ENCODE data around the gene KRTAP12-3. TPM values are rescaled to one million over a fixed set of nuclear protein-coding genes. Genes with fewer than 3 reads are reported as not detected.
"Not testable (repeated sequence)": the region's sequence is repeated elsewhere in the genome, so short reads cannot be mapped to it uniquely, and the experiment has no call there.

Gene KRTAP12-3, protein sequence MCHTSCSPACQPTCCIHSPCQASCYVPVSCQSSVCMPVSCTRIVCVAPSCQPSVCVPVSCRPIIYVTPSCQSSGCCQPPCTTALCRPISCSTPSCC
- total RNA-seq (2014; rRNA removed; shearing (Covaris generic)) (not detected in 2 replicates), polyA plus RNA-seq (2016; fragmentation: Nextera tagmentation; extraction: Ambion mirVana) (not detected in 2 replicates)

DNA sequence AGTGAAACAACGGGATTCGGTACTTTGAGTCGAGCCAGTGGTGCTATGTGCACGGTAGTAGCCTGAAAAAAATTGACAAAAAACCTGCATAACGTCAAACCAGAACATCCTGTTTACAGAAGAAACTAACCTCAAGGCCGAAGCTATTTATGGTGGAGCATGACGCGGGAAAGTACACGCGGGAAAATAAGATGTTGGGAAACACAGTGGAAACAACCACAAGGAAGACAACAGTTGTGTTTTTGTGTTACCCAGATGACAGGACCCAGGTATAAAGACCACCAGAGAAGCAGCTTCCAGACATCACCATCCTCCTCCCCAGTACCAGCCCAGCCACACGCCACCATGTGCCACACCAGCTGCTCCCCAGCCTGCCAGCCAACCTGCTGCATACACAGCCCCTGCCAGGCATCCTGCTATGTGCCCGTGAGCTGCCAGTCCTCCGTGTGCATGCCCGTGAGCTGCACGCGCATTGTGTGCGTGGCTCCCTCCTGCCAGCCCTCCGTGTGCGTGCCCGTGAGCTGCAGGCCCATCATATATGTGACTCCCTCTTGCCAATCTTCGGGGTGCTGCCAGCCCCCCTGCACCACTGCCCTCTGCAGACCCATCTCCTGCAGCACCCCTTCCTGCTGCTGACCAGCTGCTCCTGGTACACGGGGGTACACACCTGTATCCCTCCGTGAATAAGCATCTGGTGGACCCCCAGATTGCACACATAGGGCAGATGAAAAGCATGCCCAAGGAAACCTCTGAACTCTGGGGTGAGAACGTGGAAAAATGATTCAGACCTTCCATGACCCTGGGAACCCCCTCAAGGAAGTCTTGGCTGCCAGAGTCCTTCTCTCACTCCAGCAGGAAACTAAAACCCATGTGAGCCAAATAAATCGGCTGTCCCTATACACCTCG lies at the start of gene KRTAP12-3:
KRTAP12-3 (plus strand) TSS at position 298 of the 906 bp plus-strand sequence; CDS start at position 346, 48 bp downstream.
- in situ Hi-C loops (cut with MboI), result no loop called here
- Histone ChIP-seq H3K4me2 (ENCODE audit: unreplicated experiment) (no peak within 1 kb of the TSS), H3K27ac (no peak within 1 kb of the TSS)

DNA sequence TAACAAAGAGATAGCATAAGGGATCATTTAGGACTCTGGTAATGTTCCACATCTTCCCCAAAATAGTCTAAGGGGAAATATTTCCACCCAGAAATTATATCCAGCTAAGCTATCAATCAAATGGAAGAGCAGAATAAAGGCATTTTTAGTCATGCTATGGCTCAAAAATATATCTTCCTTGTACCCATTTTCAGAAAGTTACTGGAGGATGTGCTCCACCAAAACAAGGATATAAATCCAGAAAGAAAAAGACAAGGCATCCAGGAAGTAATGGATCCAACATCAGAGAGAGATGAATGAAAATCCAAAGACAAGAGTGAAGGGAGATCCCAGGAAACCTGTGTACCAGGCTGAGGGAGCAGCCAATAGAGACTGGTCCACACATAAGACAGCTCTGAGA lies 48.5 kb upstream of the KRTAP12-3 start:
- H3K4me2 ChIP-seq (ENCODE audit: unreplicated experiment), result no peak overlapping the region
- no peaks in the 10 kb centered on the region for H4K20me1 ChIP-seq (ENCODE audit: insufficient read depth)
- no peaks in the 10 kb centered on the region for H3K36me3 ChIP-seq (ENCODE audit: low read depth)
- H3K4me3 ChIP-seq, result no peak overlapping the region
- no peaks in the 10 kb centered on the region for H3K9me2 ChIP-seq (ENCODE audit: insufficient read depth)
- DNase-seq, result no peak
- H3K9me3 ChIP-seq (ENCODE audit: low read depth), result no peaks in the 10 kb centered on the region
- H3F3A ChIP-seq (ENCODE audit: insufficient read depth), result no peaks in the 10 kb centered on the region
- no peaks in the 10 kb centered on the region for H3K79me2 ChIP-seq (ENCODE audit: insufficient read depth)
- no peak for TF ChIP-seq EZH2phosphoT487 (IDR thresholded peaks at IDR 0.05; ENCODE audit: insufficient read depth, low read depth)
- TF ChIP-seq EZH2 (IDR thresholded peaks at IDR 0.05; ENCODE audit: insufficient read depth, poor library complexity, severe bottlenecking), result no peak
- no peak overlapping the region for H3K27ac ChIP-seq
- 0 out of 2 replicates have a peak, but pooled peaks cover 4% of the 10 kb centered on the region for H3K27me3 ChIP-seq (replicated peaks; ENCODE audit: insufficient read depth)
- H3K9ac ChIP-seq, result no peak overlapping the region
- H3K4me1 ChIP-seq (ENCODE audit: insufficient read depth), result no peaks in the 10 kb centered on the region
- in situ Hi-C loops (cut with MboI), result no loop called here
- H2AFZ ChIP-seq, result no peak overlapping the region

More for the DNA sequence above, at the start of gene KRTAP12-3:
- Histone ChIP-seq H3K9me3 (ENCODE audit: low read depth) (no peaks in the 10 kb centered on the region), H3K9me2 (ENCODE audit: insufficient read depth) (no peaks in the 10 kb centered on the region), H3K4me1 (ENCODE audit: insufficient read depth) (no peaks in the 10 kb centered on the region), H3K36me3 (ENCODE audit: low read depth) (no peaks in the 10 kb centered on the region), H3K79me2 (ENCODE audit: insufficient read depth) (no peaks in the 10 kb centered on the region), H3K27me3 (replicated peaks; ENCODE audit: insufficient read depth) (peaks cover 11% of the 10 kb centered on the region), H4K20me1 (ENCODE audit: insufficient read depth) (no peaks in the 10 kb centered on the region), H3K9ac (no peak within 1 kb of the TSS), H3F3A (ENCODE audit: insufficient read depth) (no peaks in the 10 kb centered on the region), H3K4me3 (no peak within 1 kb of the TSS), H2AFZ (no peak within 1 kb of the TSS)
- DNase-seq, result no peak
- TF ChIP-seq EZH2 (IDR thresholded peaks at IDR 0.05; ENCODE audit: insufficient read depth, poor library complexity, severe bottlenecking) (no peak), EZH2phosphoT487 (IDR thresholded peaks at IDR 0.05; ENCODE audit: insufficient read depth, low read depth) (no peak)
- 46 to 47% methylated on average over 26 of the region's 26 CpGs for WGBS, 2 experiments (ENCODE audit: low coverage in 1 of 2, low lambda C conversion rate in 2 of 2, missing lambda C conversion rate in 2 of 2)

DNA sequence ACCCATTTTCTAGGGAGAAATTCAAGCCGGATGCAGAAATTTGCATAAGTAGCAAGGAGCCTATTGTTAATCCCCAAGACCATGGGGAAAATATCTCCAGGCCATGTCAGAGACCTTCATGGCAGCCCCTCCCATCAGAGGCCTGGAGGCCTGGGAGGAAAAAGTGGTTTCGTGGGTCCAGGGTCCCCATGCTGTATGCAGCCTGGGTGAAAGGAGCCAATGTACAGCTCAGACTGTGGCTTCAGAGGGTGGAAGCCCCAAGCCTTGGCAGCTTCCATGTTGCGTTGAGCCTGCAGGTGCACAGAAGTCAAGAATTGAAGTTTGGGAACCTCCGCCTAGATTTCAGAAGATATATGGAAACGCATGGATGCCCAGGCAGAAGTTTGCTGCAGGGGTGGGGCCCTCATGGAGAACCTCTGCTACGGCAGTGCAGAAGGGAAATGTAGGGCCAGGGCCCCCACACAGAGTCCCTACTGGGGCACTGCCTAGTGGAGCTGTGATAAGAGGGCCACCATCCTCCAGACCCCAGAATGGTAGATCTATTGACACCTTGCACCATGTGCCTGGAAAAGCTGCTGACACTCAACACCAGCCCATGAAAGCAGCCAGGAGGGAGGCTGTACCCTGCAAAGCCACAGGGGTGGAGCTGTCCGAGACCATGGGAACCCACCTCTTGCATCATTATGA lies 47.4 kb upstream of the KRTAP12-3 start:
- 26 to 43% methylated on average over 7 of the region's 7 CpGs for WGBS, 2 experiments (ENCODE audit: low coverage in 1 of 2, low lambda C conversion rate in 2 of 2, missing lambda C conversion rate in 2 of 2)
- DNase-seq; H3K27ac ChIP-seq; H3K4me2 ChIP-seq (ENCODE audit: unreplicated experiment); H3K9me2 ChIP-seq (ENCODE audit: insufficient read depth); H3K36me3 ChIP-seq (ENCODE audit: low read depth); H3F3A ChIP-seq (ENCODE audit: insufficient read depth); H4K20me1 ChIP-seq (ENCODE audit: insufficient read depth); H3K79me2 ChIP-seq (ENCODE audit: insufficient read depth); H3K9me3 ChIP-seq (ENCODE audit: low read depth); H2AFZ ChIP-seq; H3K4me3 ChIP-seq; H3K9ac ChIP-seq; H3K27me3 ChIP-seq (replicated peaks; ENCODE audit: insufficient read depth); in situ Hi-C loops (cut with MboI); H3K4me1 ChIP-seq (ENCODE audit: insufficient read depth): not testable (repeated sequence)

DNA sequence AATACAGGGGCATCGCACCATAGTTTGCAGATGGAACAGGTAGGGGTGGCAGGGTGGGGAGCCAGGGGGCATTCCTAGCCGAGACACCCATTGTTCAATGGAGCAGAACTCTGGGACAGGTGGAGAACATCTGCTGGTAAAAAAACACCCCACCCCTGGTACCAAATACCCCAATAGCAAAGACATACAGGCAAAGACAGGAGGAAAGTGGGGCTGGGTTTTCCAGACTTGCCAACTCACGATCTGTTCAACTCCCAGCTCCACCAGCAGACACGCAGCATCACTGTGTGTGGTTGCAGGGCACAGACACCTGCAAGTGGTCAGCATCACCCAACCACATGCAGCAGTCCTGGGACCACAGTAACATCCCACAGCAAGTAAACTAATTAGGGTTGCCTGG lies 46.2 kb upstream of the KRTAP12-3 start:
- 29 to 39% methylated on average over 4 of the region's 4 CpGs for WGBS, 2 experiments (ENCODE audit: low coverage in 1 of 2, low lambda C conversion rate in 2 of 2, missing lambda C conversion rate in 2 of 2)
- no peak for TF ChIP-seq EZH2 (IDR thresholded peaks at IDR 0.05; ENCODE audit: insufficient read depth, poor library complexity, severe bottlenecking)
- TF ChIP-seq EZH2phosphoT487 (IDR thresholded peaks at IDR 0.05; ENCODE audit: insufficient read depth, low read depth), result no peak
- no peak overlapping the region for H3K27ac ChIP-seq
- H3K4me2 ChIP-seq (ENCODE audit: unreplicated experiment), result no peak overlapping the region
- no peaks in the 10 kb centered on the region for H3K79me2 ChIP-seq (ENCODE audit: insufficient read depth)
- no peak for DNase-seq
- H3K4me3 ChIP-seq, result no peak overlapping the region
- no peak overlapping the region for H3K9ac ChIP-seq
- H4K20me1 ChIP-seq (ENCODE audit: insufficient read depth), result no peaks in the 10 kb centered on the region
- H3F3A ChIP-seq (ENCODE audit: insufficient read depth), result no peaks in the 10 kb centered on the region
- no peak overlapping the region for H2AFZ ChIP-seq
- H3K9me2 ChIP-seq (ENCODE audit: insufficient read depth), result no peaks in the 10 kb centered on the region
- no peaks in the 10 kb centered on the region for H3K9me3 ChIP-seq (ENCODE audit: low read depth)
- no peaks in the 10 kb centered on the region for H3K27me3 ChIP-seq (replicated peaks; ENCODE audit: insufficient read depth)
- in situ Hi-C loops (cut with MboI), result no loop called here
- H3K36me3 ChIP-seq (ENCODE audit: low read depth), result no peaks in the 10 kb centered on the region
- no peaks in the 10 kb centered on the region for H3K4me1 ChIP-seq (ENCODE audit: insufficient read depth)
